Measurements from ENCODE around the gene TIPRL.
A peak's percentile ranks its signal among the peaks of the same experiment; 100 is the strongest.

TIPRL gene

DNA sequence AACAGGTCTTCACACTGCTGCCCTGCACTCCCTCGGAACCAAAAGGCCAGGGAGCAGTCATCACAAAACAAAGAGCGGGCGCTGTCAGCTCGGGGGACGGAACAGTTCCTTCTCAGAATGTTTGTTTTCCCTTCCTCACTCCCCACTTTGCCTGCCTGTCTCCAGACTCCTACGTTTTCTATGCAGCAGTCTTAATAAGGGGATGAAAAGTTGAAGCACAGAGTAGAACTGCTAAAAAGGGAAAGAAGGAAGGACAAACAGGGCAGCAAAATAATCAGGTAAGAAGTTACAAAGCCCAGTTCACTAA lies 41.3 kb upstream of the TIPRL start:
- Histone ChIP-seq H3K27me3 (ENCODE audit: low read depth, low read length) (peaks cover 29% of the 10 kb centered on the region), H4K20me1 (ENCODE audit: insufficient read depth, low read length) (no peaks in the 10 kb centered on the region), H3K79me2 (ENCODE audit: low read length) (no peaks in the 10 kb centered on the region), H3K9ac (ENCODE audit: low read length) (peak overlapping the region; percentile 70), H3K4me1 (ENCODE audit: low read length) (peaks cover 35% of the 10 kb centered on the region), H2AFZ (ENCODE audit: low read depth, low read length) (peak overlapping the region; percentile 100), H3K9me3 (ENCODE audit: insufficient read depth, low read length) (no peaks in the 10 kb centered on the region), H3K36me3 (replicated peaks; ENCODE audit: low read depth, low read length) (no peaks in the 10 kb centered on the region), H3K4me3 (ENCODE audit: low read length) (peak overlapping the region; percentile 96), H3K27ac (ENCODE audit: low read length) (no peak overlapping the region), H3K4me2 (ENCODE audit: low read length) (peak overlapping the region; percentile 100)
- no peak for TF ChIP-seq EZH2phosphoT487 (IDR thresholded peaks at IDR 0.05; ENCODE audit: low read depth)
- TF ChIP-seq, protein P1, sequence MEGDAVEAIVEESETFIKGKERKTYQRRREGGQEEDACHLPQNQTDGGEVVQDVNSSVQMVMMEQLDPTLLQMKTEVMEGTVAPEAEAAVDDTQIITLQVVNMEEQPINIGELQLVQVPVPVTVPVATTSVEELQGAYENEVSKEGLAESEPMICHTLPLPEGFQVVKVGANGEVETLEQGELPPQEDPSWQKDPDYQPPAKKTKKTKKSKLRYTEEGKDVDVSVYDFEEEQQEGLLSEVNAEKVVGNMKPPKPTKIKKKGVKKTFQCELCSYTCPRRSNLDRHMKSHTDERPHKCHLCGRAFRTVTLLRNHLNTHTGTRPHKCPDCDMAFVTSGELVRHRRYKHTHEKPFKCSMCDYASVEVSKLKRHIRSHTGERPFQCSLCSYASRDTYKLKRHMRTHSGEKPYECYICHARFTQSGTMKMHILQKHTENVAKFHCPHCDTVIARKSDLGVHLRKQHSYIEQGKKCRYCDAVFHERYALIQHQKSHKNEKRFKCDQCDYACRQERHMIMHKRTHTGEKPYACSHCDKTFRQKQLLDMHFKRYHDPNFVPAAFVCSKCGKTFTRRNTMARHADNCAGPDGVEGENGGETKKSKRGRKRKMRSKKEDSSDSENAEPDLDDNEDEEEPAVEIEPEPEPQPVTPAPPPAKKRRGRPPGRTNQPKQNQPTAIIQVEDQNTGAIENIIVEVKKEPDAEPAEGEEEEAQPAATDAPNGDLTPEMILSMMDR (IDR thresholded peaks at IDR 0.05; ENCODE audit: low read depth, low read length): no peak

DNA sequence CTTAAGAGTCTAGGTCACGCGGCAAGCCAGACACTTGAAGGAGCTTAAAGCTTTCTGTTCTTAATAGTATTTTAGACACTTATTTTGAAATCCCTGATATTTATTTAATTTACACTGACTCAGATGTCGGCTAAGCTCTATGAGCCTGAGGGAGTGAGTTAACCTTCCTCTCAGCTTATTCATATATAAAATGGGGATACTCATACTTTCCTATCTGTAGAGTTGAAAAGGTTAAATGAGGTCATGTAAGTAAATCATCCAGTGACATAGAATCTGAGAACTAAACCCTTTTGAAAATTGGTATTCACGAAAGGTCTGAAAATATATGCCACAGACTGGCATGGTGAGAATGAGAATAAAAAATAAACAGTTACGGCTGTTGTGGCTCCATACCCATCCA lies 40.6 kb upstream of the TIPRL start:
- Histone ChIP-seq H3K27ac (ENCODE audit: low read length) (no peak overlapping the region), H2AFZ (ENCODE audit: low read depth, low read length) (no peak overlapping the region), H3K4me1 (ENCODE audit: low read length) (peaks cover 35% of the 10 kb centered on the region), H3K4me3 (ENCODE audit: low read length) (no peak overlapping the region), H3K36me3 (replicated peaks; ENCODE audit: low read depth, low read length) (no peaks in the 10 kb centered on the region), H4K20me1 (ENCODE audit: insufficient read depth, low read length) (no peaks in the 10 kb centered on the region), H3K9me3 (ENCODE audit: insufficient read depth, low read length) (no peaks in the 10 kb centered on the region), H3K4me2 (ENCODE audit: low read length) (no peak overlapping the region; the same call in 1 of the 2 replicates), H3K27me3 (ENCODE audit: low read depth, low read length) (peaks cover 29% of the 10 kb centered on the region), H3K9ac (ENCODE audit: low read length) (no peak overlapping the region), H3K79me2 (ENCODE audit: low read length) (no peaks in the 10 kb centered on the region)
- no peak for TF ChIP-seq EZH2phosphoT487 (IDR thresholded peaks at IDR 0.05; ENCODE audit: low read depth)
- TF ChIP-seq, protein P1 (IDR thresholded peaks at IDR 0.05; ENCODE audit: low read depth, low read length): no peak

DNA sequence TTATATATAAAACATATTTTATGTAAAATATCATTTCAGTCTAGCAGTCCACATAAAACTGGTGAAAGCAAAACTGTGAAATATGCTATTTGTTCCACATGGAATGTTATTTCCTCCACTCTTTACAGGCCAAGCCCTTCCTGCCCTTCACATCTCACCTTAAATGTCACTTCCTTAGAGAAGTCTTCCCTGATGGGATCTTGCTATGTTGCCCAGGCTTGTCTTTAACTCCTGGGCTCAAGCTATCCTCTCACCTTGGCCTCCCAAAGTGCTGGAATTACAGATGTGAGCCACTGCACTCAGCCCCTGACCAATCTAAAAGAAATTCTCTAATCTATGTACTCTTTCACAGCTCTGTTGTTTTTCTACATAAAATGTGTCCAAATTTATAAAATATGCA lies 39.7 kb upstream of the TIPRL start:
- Histone ChIP-seq H3K27me3 (ENCODE audit: low read depth, low read length) (peaks cover 27% of the 10 kb centered on the region), H2AFZ (ENCODE audit: low read depth, low read length) (no peak overlapping the region), H4K20me1 (ENCODE audit: insufficient read depth, low read length) (no peaks in the 10 kb centered on the region), H3K9me3 (ENCODE audit: insufficient read depth, low read length) (no peaks in the 10 kb centered on the region), H3K9ac (ENCODE audit: low read length) (no peak overlapping the region), H3K4me2 (ENCODE audit: low read length) (no peak overlapping the region), H3K27ac (ENCODE audit: low read length) (no peak overlapping the region), H3K36me3 (replicated peaks; ENCODE audit: low read depth, low read length) (no peaks in the 10 kb centered on the region), H3K79me2 (ENCODE audit: low read length) (no peaks in the 10 kb centered on the region), H3K4me3 (ENCODE audit: low read length) (no peak overlapping the region), H3K4me1 (ENCODE audit: low read length) (peaks cover 35% of the 10 kb centered on the region)
- TF ChIP-seq EZH2phosphoT487 (IDR thresholded peaks at IDR 0.05; ENCODE audit: low read depth): no peak
- TF ChIP-seq, protein P1 (IDR thresholded peaks at IDR 0.05; ENCODE audit: low read depth, low read length): no peak

DNA sequence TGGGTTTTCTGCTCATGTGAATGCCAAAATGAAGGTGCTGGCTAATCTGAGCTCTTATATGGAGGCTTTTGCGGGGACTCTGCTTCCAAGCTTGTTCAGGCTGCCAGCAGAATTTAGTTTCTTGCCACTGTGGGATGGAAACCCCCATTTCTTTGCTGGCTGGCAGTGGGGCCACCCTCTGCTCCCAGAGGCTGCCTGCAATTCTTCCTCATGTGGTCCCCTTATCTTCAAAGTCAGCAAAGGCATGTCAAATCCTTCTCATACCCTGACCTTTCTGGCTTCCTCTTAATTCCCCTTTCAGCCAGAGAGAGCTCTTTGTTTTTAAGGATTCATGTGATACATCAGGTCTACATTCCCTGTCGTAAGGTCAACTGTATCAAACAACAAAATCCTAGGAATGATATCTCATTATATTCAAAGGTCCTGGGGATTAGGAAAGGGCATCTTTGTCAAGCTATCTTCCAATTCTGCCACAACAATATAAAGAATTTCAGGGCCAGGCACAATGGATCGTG lies 36.8 kb upstream of the TIPRL start:
- TF ChIP-seq, protein P1 (IDR thresholded peaks at IDR 0.05; ENCODE audit: low read depth, low read length): no peak
- no peak for TF ChIP-seq EZH2phosphoT487 (IDR thresholded peaks at IDR 0.05; ENCODE audit: low read depth)
- H3K4me2 ChIP-seq (ENCODE audit: low read length): no peak overlapping the region
- H3K4me3 ChIP-seq (ENCODE audit: low read length): no peak overlapping the region
- no peak overlapping the region for H2AFZ ChIP-seq (ENCODE audit: low read depth, low read length)
- peaks cover 35% of the 10 kb centered on the region for H3K4me1 ChIP-seq (ENCODE audit: low read length)
- peaks cover 10% of the 10 kb centered on the region for H3K27me3 ChIP-seq (ENCODE audit: low read depth, low read length)
- no peak overlapping the region for H3K27ac ChIP-seq (ENCODE audit: low read length)
- H3K36me3 ChIP-seq (replicated peaks; ENCODE audit: low read depth, low read length): no peaks in the 10 kb centered on the region
- H3K79me2 ChIP-seq (ENCODE audit: low read length): no peaks in the 10 kb centered on the region
- no peaks in the 10 kb centered on the region for H3K9me3 ChIP-seq (ENCODE audit: insufficient read depth, low read length)
- no peak overlapping the region for H3K9ac ChIP-seq (ENCODE audit: low read length)
- no peaks in the 10 kb centered on the region for H4K20me1 ChIP-seq (ENCODE audit: insufficient read depth, low read length)
